NB4 (cell line): Measurements from ENCODE around the gene STARD4.
A peak's percentile ranks its signal among the peaks of the same experiment; 100 is the strongest.

Source experiments
- DNase-seq: peaks from one replicate; pipeline ENCODE4 v3.0.0; 2010; ENCODE audit warnings: low read depth
- H3K4me3 ChIP-seq: one replicate; pipeline ENCODE4 v1.5.1; 2011; ENCODE audit warnings: mild to moderate bottlenecking, low read depth, low read length, moderate library complexity
- CTCF ChIP-seq: IDR thresholded peaks from one replicate; pipeline ENCODE4 v1.5.1; 2012; ENCODE audit warnings: low read depth, low read length
- MAX ChIP-seq: IDR thresholded peaks from 2 replicates; pipeline ENCODE4 v1.6.1; 2011; ENCODE audit warnings: low read depth, low read length
- MYC ChIP-seq: IDR thresholded peaks from 2 replicates; pipeline ENCODE4 v1.6.1; 2011; ENCODE audit warnings: low read depth, low read length
- POLR2A ChIP-seq: IDR thresholded peaks from 2 replicates; pipeline ENCODE4 v1.6.1; 2011; ENCODE audit warnings: mild to moderate bottlenecking; ENCODE audit not compliant: insufficient read length; ENCODE audit errors: extremely low read depth

STARD4 gene

GRCh38 chr5:111509119-111509518, 3.2 kb downstream of the STARD4 start:
- DNase-seq = no peak
- TF ChIP-seq MYC = no peak
- no peak for TF ChIP-seq MAX
- TF ChIP-seq CTCF = no peak
- TF ChIP-seq POLR2A = no peak
- peak overlapping the region; percentile 11 for H3K4me3 ChIP-seq

- DNase-seq = peak; percentile 10
- H3K4me3 ChIP-seq = no peak overlapping the region
- no peak for TF ChIP-seq CTCF
These were observed 5.1 kb downstream of the STARD4 start for GRCh38 chr5:111507276-111507675.

- H3K4me3 ChIP-seq = no peak overlapping the region
- no peak for TF ChIP-seq CTCF
- TF ChIP-seq MAX = no peak
- no peak for TF ChIP-seq MYC
- no peak for TF ChIP-seq POLR2A
- DNase-seq = no peak
These were observed 7.2 kb downstream of the STARD4 start for GRCh38 chr5:111505096-111505495.

- H3K4me3 ChIP-seq = no peak overlapping the region
- TF ChIP-seq CTCF = no peak
- TF ChIP-seq MAX = no peak
- TF ChIP-seq MYC = no peak
- TF ChIP-seq POLR2A = no peak
- DNase-seq = no peak
These were observed 9.4 kb downstream of the STARD4 start for GRCh38 chr5:111502956-111503355.

GRCh38 chr5:111498346-111498745, 14.0 kb downstream of the STARD4 start:
- DNase-seq = no peak
- no peak overlapping the region for H3K4me3 ChIP-seq

More at GRCh38 chr5:111498346-111498745, 14.0 kb downstream of the STARD4 start:
- TF ChIP-seq MYC (no peak), MAX (no peak), CTCF (no peak), POLR2A (no peak)
